SU-DHL-6 (cell line): ENCODE measurements around the gene PTPRN2.

Experiments
- H2AFZ ChIP-seq: fragments of 200-600 bp; sonication (generic); 2 replicates; pipeline ENCODE4 v1.6.1; 2014; ENCODE audit warnings: low read depth, mild to moderate bottlenecking, moderate library complexity, mixed read lengths, antibody characterized with exemption, low read length; ENCODE audit not compliant: severe bottlenecking
- H3F3A ChIP-seq: fragments of 200-600 bp; shearing (Covaris generic); 2 replicates; pipeline ENCODE4 v1.6.0; 2016; ENCODE audit warnings: antibody characterized with exemption, mild to moderate bottlenecking; ENCODE audit not compliant: insufficient read depth
- H3K27ac ChIP-seq: fragments of 200-600 bp; sonication (generic); 2 replicates; pipeline ENCODE4 v1.5.1; 2016; ENCODE audit warnings: low read depth, mild to moderate bottlenecking, low read length, moderate library complexity, mixed read lengths
- H3K27me3 ChIP-seq: fragments of 200-600 bp; sonication (generic), shearing (Covaris generic); 2 replicates; pipeline ENCODE4 v1.6.0; 2014; ENCODE audit warnings: mild to moderate bottlenecking, low read length
- H3K36me3 ChIP-seq: fragments of 200-600 bp; sonication (generic); 2 replicates; pipeline ENCODE4 v1.6.1; 2014; ENCODE audit warnings: mild to moderate bottlenecking, low read length, mixed read lengths
- H3K4me2 ChIP-seq: fragments of 300-600, 200-600 bp; shearing (Covaris generic), sonication (generic); 2 replicates; pipeline ENCODE4 v1.6.0; 2014; ENCODE audit warnings: low read length, low read depth, mild to moderate bottlenecking; ENCODE audit not compliant: poor library complexity, severe bottlenecking
- H3K4me3 ChIP-seq: fragments of 200-600 bp; sonication (generic); 2 replicates; pipeline ENCODE4 v1.5.1; 2014; ENCODE audit warnings: antibody characterized with exemption, low read length, mild to moderate bottlenecking, mixed read lengths; ENCODE audit not compliant: insufficient read depth, poor library complexity, severe bottlenecking
- H3K79me2 ChIP-seq: fragments of 200-600 bp; sonication (generic); 2 replicates; pipeline ENCODE4 v1.6.1; 2014; ENCODE audit warnings: mild to moderate bottlenecking, low read length, moderate library complexity; ENCODE audit not compliant: insufficient read depth
- H3K9ac ChIP-seq: fragments of 200-600 bp; sonication (generic); 2 replicates; pipeline ENCODE4 v1.7.0; 2014; ENCODE audit warnings: mild to moderate bottlenecking, low read length
- H3K9me2 ChIP-seq: fragments of 200-600 bp; sonication (generic); replicated peaks from 2 replicates; pipeline ENCODE4 v1.6.1; 2014; ENCODE audit warnings: low read length; ENCODE audit not compliant: insufficient read depth
- H3K9me3 ChIP-seq: fragments of 200-600 bp; sonication (generic); 2 replicates; pipeline ENCODE4 v1.6.1; 2014; ENCODE audit warnings: low read length, mixed read lengths; ENCODE audit not compliant: insufficient read depth
- H4K20me1 ChIP-seq: fragments of 200-600 bp; sonication (generic); 2 replicates; pipeline ENCODE4 v1.6.1; 2014; ENCODE audit warnings: low read depth, mild to moderate bottlenecking, antibody characterized with exemption, low read length, moderate library complexity, mixed read lengths
- CTCF ChIP-seq: fragments of 200-600 bp; sonication (generic); IDR thresholded peaks from one replicate; pipeline ENCODE4 v1.5.1; 2017; ENCODE audit warnings: antibody characterized with exemption, mild to moderate bottlenecking, low read length, moderate library complexity; ENCODE audit not compliant: insufficient read depth, poor library complexity, severe bottlenecking
- EZH2phosphoT487 ChIP-seq: fragments of 200-600 bp; sonication (generic), shearing (Covaris generic); conservative IDR thresholded peaks from 2 replicates; pipeline ENCODE4 v1.6.1; 2018; ENCODE audit warnings: mild to moderate bottlenecking, antibody characterized with exemption, low read length, moderate library complexity, mixed read lengths

Gene PTPRN2

GRCh38 chr7:157627646-157628045, 960.0 kb downstream of the PTPRN2 start:
- no peak overlapping the region for H3K4me2 ChIP-seq
- H3F3A ChIP-seq: no peaks in the 10 kb centered on the region
- H3K9me2 ChIP-seq: no peaks in the 10 kb centered on the region
- no peak overlapping the region for H3K9ac ChIP-seq
- no peaks in the 10 kb centered on the region for H3K36me3 ChIP-seq
- no peak overlapping the region for H2AFZ ChIP-seq
- no peak overlapping the region for H3K27ac ChIP-seq
- H3K4me3 ChIP-seq: no peak overlapping the region
- TF ChIP-seq EZH2phosphoT487 (no peak), CTCF (no peak)
- H3K27me3 ChIP-seq: no peaks in the 10 kb centered on the region
- no peaks in the 10 kb centered on the region for H3K9me3 ChIP-seq
- no peaks in the 10 kb centered on the region for H3K79me2 ChIP-seq
- H4K20me1 ChIP-seq: no peaks in the 10 kb centered on the region

GRCh38 chr7:157627033-157627432, 960.6 kb downstream of the PTPRN2 start:
- Histone ChIP-seq H3K9me2 (no peaks in the 10 kb centered on the region), H3K27me3 (no peaks in the 10 kb centered on the region), H3F3A (no peaks in the 10 kb centered on the region), H4K20me1 (no peaks in the 10 kb centered on the region), H3K9me3 (no peaks in the 10 kb centered on the region), H3K9ac (no peak overlapping the region), H3K79me2 (no peaks in the 10 kb centered on the region), H3K4me2 (no peak overlapping the region), H3K4me3 (no peak overlapping the region), H2AFZ (no peak overlapping the region), H3K36me3 (no peaks in the 10 kb centered on the region), H3K27ac (no peak overlapping the region)
- TF ChIP-seq EZH2phosphoT487 (no peak), CTCF (no peak)

- Histone ChIP-seq H2AFZ (no peak overlapping the region), H4K20me1 (no peaks in the 10 kb centered on the region), H3K9me2 (no peaks in the 10 kb centered on the region), H3K4me3 (no peak overlapping the region), H3K79me2 (no peaks in the 10 kb centered on the region), H3K27me3 (no peaks in the 10 kb centered on the region), H3K27ac (no peak overlapping the region), H3F3A (no peaks in the 10 kb centered on the region), H3K36me3 (no peaks in the 10 kb centered on the region), H3K9ac (no peak overlapping the region), H3K4me2 (no peak overlapping the region), H3K9me3 (no peaks in the 10 kb centered on the region)
- TF ChIP-seq EZH2phosphoT487: no peak
- TF ChIP-seq CTCF: no peak
These were observed 961.5 kb downstream of the PTPRN2 start for GRCh38 chr7:157625973-157626742.
